Measurements from ENCODE around the gene RPL39L.

RPL39L gene

GRCh38 chr3:187088701-187089100 lies 50.6 kb downstream of the RPL39L start:
- H3K27ac ChIP-seq: no peak overlapping the region
- TF ChIP-seq CTCF (conservative IDR thresholded peaks at IDR 0.05): no peak

- no peak for TF ChIP-seq CTCF (conservative IDR thresholded peaks at IDR 0.05)
- H3K27ac ChIP-seq: no peak overlapping the region
Measured at GRCh38 chr3:187086831-187087230, 52.5 kb downstream of the RPL39L start.

GRCh38 chr3:187085933-187086332 lies 53.4 kb downstream of the RPL39L start:
- no peak for TF ChIP-seq CTCF (conservative IDR thresholded peaks at IDR 0.05)
- H3K27ac ChIP-seq: no peak overlapping the region

- no peak for TF ChIP-seq CTCF (conservative IDR thresholded peaks at IDR 0.05)
- no peak overlapping the region for H3K27ac ChIP-seq
Measured at GRCh38 chr3:187085021-187085666, 54.2 kb downstream of the RPL39L start.

- H3K27ac ChIP-seq: no peak overlapping the region
- TF ChIP-seq CTCF (conservative IDR thresholded peaks at IDR 0.05): no peak
Measured at GRCh38 chr3:187084580-187084979, 54.7 kb downstream of the RPL39L start.

GRCh38 chr3:187084126-187084525 lies 55.2 kb downstream of the RPL39L start:
- TF ChIP-seq CTCF (conservative IDR thresholded peaks at IDR 0.05): no peak
- no peak overlapping the region for H3K27ac ChIP-seq

GRCh38 chr3:187082758-187083375 lies 56.4 kb downstream of the RPL39L start:
- no peak for TF ChIP-seq CTCF (conservative IDR thresholded peaks at IDR 0.05)
- no peak overlapping the region for H3K27ac ChIP-seq
